ENCODE results near the gene TXNRD2. TPM values are rescaled to one million over a fixed set of nuclear protein-coding genes. Genes with fewer than 3 reads are reported as not detected.

The TXNRD2 gene
- total RNA-seq, 1 experiment from 2014 or later = 22.9 TPM

DNA sequence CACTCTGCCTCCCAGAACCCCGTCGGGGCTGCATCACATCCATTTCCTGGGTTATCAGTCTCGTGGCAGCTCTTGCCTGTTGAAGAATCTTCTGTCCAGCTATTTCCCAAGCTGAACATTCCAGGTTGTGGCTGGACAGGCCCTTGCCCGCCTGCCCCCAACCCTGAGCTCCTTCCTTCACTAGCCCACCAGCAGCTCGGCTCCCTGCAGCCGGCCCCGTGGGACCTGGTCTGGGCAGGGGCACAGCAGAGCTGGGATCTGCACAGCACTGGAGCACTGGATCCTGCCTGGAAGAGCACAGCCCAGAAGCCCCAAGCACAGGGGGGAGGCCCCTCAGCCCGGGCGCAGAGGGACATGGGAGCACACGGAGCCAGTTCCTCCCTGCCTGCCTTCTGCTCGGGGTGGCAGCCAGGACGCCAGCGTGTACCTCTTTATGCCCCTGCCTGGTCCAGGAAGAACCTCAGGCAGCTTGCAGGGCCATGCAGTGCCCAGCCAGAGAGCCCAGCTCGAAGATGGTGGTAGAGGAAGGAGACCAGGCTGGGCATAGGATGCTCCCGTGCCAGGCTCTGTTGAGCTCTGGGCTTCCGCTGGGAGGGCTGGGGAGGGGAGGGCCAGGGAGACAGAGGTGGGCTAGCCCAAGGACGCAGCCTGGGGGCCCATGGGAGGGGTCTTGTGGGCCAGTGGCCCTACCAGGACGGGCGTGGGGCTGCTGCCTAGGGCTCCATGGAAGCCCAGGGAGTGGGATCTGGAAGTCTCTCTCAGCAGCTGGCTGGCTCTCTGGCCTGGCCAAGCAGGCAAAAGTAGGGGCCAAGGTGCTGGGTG, 70.4 kb downstream of the TXNRD2 start:
- H3K27ac Mint-ChIP-seq = 0 out of 7 replicates have a peak overlapping the region, but pooled peaks of 1 of the 3 experiments have one; percentile 77
- H3K9ac ChIP-seq (ENCODE audit: extremely low read depth, insufficient read length, low read length) = no peak overlapping the region
- WGBS (ENCODE audit: extremely low coverage, insufficient read length, low lambda C conversion rate) = no CpG with 5 or more reads among the region's 19 CpGs
- H2BK120ac ChIP-seq (ENCODE audit: low read depth, low read length, poor library complexity, severe bottlenecking) = no peak overlapping the region
- no peak overlapping the region for H2AK5ac ChIP-seq (ENCODE audit: insufficient read length, low read length)
- no peaks in the 10 kb centered on the region for H3K9me3 ChIP-seq (ENCODE audit: control insufficient read depth, low read depth, low read length)
- H3K27ac ChIP-seq (ENCODE audit: insufficient read length, low read depth, low read length) = no peak overlapping the region
- DNase-seq = no peak
- H3K27me3 ChIP-seq (ENCODE audit: insufficient read depth, low read length) = no peaks in the 10 kb centered on the region
- H3K9me3 Mint-ChIP-seq = no peaks in the 10 kb centered on the region
- H3K79me2 ChIP-seq (ENCODE audit: insufficient read depth, low read length) = no peaks in the 10 kb centered on the region
- no peaks in the 10 kb centered on the region for H3K23me2 ChIP-seq (ENCODE audit: insufficient read length, low read depth, low read length, poor library complexity, severe bottlenecking)
- H3K18ac ChIP-seq (ENCODE audit: insufficient read length, low read depth, low read length) = no peak overlapping the region
- TF ChIP-seq, protein P1, sequence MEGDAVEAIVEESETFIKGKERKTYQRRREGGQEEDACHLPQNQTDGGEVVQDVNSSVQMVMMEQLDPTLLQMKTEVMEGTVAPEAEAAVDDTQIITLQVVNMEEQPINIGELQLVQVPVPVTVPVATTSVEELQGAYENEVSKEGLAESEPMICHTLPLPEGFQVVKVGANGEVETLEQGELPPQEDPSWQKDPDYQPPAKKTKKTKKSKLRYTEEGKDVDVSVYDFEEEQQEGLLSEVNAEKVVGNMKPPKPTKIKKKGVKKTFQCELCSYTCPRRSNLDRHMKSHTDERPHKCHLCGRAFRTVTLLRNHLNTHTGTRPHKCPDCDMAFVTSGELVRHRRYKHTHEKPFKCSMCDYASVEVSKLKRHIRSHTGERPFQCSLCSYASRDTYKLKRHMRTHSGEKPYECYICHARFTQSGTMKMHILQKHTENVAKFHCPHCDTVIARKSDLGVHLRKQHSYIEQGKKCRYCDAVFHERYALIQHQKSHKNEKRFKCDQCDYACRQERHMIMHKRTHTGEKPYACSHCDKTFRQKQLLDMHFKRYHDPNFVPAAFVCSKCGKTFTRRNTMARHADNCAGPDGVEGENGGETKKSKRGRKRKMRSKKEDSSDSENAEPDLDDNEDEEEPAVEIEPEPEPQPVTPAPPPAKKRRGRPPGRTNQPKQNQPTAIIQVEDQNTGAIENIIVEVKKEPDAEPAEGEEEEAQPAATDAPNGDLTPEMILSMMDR (conservative IDR thresholded peaks at IDR 0.05) = no peak
- H2AFZ ChIP-seq (ENCODE audit: low read length) = no peak overlapping the region
- H3K4ac ChIP-seq (ENCODE audit: low read depth, low read length) = no peak overlapping the region
- no peak overlapping the region for H3K23ac ChIP-seq (ENCODE audit: insufficient read length, low read depth, low read length)
- peaks cover 17 to 22% of the 10 kb centered on the region in 2 experiments for H3K4me1 Mint-ChIP-seq
- no peak overlapping the region for H3T11ph ChIP-seq (ENCODE audit: low read length)
- no peak overlapping the region for H4K91ac ChIP-seq (ENCODE audit: insufficient read length, low read depth, low read length)
- no peak overlapping the region for H2BK5ac ChIP-seq (ENCODE audit: insufficient read length, low read length)
- H3K56ac ChIP-seq (ENCODE audit: insufficient read length, low read depth, low read length) = no peak overlapping the region
- no peaks in the 10 kb centered on the region for H4K20me1 ChIP-seq (ENCODE audit: control insufficient read depth, insufficient read depth, insufficient read length)
- no peak overlapping the region for H3K4me2 ChIP-seq (ENCODE audit: insufficient read depth, insufficient read length, low read length)
- no peak overlapping the region for H2BK15ac ChIP-seq (ENCODE audit: low read depth, low read length)
- no peaks in the 10 kb centered on the region for H3K79me1 ChIP-seq (ENCODE audit: insufficient read depth, low read depth, low read length, poor library complexity, severe bottlenecking)
- H3K36me3 Mint-ChIP-seq (ENCODE audit: insufficient read depth in 1 of 3, low read depth in 3 of 3) = no peaks in the 10 kb centered on the region
- no peak overlapping the region for H4K8ac ChIP-seq (replicated peaks; ENCODE audit: insufficient read length, low read depth, low read length)
- no peak overlapping the region for H4K5ac ChIP-seq (ENCODE audit: insufficient read length, low read depth, low read length)
- no peaks in the 10 kb centered on the region for H3K27me3 Mint-ChIP-seq (ENCODE audit: low read depth)
- no peak overlapping the region for H2BK20ac ChIP-seq (ENCODE audit: low read depth, low read length, poor library complexity, severe bottlenecking)
- H3K4me3 Mint-ChIP-seq = no peak overlapping the region
- H3K4me1 ChIP-seq (ENCODE audit: insufficient read depth, low read length) = no peaks in the 10 kb centered on the region; the same call in 1 of the 2 replicates
- H2BK12ac ChIP-seq (ENCODE audit: insufficient read length, low read depth, low read length) = no peak overlapping the region
- peak overlapping the region; percentile 35; the same call in 1 of the 2 replicates for H3K14ac ChIP-seq (ENCODE audit: insufficient read depth, low read length)
